GM21786 (cell line): ENCODE measurements around the gene COMMD3.
A peak's percentile ranks its signal among the peaks of the same experiment; 100 is the strongest.
"Not testable (repeated sequence)": the region's sequence is repeated elsewhere in the genome, so short reads cannot be mapped to it uniquely, and the experiment has no call there.

Experiments
- ATAC-seq: cut with Tn5 transposase; IDR thresholded peaks from one replicate; pipeline ENCODE4 v1.9.1; 2021; ENCODE audit not compliant: unreplicated experiment

COMMD3 gene

DNA sequence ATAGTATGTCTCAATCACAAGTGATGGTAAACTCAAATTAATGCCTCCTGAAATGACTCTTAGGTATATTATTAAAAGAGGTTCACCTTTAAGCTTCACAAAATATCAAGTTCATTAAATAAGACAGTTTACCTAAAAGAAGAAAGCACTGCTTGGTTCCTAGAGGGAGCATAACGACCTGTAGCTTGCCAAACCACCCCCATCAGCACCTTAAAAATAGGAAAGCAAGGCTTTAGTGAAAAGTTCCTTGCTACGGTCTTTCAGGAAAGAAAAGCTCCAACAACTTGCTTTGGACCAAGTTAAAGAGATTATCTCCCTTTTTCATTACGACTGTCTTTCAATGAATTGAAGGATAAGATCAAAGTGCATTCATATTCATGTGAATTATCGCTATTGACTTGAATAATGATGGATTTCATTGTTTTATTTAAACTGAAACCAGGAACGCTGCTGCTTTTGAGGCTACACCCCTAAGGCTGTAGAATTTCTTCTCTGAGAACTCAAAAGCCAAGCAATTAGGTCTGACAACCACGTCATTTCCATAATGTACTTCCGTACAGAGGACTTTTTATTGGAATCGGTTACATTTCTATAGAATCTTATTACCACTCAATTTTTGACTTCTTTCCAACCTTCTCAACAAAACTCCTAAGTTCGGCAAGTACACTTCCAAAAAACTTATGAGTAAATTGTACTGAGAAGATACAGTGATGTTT is 22.2 kb downstream of the COMMD3 start:
- no peak for ATAC-seq

DNA sequence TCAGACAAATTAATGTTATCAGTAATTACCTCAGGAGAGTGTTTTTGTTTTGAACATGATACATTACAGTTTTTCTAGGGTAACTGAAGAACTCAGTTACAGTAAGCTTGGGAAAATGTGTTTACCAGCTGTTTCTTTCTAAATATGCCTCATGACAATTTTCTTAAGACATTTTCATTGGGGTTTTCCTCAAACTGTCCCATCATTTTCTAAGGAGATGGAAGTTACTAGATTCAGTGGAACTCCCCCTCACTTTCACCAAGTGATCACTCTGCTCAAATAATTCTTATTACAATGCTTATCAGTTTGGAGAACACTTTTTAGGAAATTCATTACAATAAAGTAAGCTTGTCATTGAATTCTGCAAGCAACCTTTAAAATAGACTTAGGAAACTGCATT is 22.7 kb downstream of the COMMD3 start:
- no peak for ATAC-seq

DNA sequence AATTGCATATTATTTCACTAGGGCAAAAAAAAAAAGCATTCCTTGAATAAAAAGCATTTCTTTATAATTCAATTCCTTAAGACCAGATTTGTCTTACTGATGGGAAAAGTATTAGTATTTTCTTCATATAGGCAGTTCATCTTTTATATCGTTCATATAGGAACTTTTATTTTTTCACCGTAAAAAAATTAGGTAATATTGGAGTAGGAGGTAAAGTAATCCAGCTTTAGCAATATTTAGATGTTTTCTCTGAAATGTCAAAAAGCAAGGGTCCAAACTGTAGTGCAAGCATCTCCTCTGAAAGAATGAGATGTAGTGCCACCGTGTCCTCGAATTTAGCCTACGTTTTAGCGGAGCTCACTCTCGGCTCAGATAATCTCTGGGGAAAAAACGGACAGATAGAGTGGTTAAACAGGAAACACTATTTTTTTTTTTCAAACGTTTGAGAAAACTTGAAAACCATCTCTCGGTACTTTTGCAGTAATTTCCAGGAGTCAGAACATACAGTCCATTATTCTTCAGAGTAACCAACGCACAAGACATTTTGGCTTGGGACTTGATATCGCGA is 23.7 kb downstream of the COMMD3 start:
- ATAC-seq = no peak

DNA sequence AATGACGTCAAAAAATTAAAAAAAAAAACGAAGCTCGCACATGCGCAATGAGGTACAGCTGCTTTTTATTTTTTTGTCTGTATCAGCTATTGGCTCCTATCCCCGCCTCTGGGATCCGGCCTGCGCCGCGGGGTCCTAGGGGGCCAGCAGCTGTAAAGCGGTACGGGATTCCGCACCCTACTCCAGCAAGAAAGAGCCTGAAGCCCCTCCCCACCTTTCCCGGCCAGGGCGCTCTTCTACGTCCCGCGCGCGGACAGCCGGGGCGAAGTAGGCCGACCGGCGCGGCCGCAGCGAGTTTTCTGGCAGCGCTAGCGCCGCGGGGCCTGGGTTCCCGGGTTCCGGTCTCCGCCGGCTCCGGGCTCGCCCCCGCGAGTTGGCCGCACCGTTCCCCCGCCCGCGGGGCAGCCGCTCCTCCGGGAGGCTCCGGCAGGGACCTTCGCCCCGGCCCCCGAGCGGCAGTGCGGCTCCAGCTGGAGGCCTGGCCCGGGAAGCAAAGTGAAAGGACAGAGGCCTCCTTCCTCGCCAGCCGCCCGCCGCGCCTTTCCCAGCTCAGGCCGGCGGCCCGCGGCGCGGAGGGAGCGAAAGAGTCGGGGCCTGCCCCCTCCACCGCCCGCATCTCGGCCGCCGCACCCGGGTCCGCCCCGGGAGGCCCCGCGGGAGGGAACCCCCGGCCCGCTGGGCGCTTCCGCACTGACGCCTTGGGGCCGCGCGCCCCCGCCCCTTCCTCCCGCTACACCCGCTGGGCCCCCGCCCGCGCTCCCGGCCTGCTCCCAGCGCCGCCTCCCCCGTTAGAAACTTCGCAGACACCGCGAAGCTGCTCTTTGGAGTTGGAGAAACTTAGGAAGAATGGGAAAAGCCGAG is 24.4 kb downstream of the COMMD3 start:
- ATAC-seq = peak; percentile 38

DNA sequence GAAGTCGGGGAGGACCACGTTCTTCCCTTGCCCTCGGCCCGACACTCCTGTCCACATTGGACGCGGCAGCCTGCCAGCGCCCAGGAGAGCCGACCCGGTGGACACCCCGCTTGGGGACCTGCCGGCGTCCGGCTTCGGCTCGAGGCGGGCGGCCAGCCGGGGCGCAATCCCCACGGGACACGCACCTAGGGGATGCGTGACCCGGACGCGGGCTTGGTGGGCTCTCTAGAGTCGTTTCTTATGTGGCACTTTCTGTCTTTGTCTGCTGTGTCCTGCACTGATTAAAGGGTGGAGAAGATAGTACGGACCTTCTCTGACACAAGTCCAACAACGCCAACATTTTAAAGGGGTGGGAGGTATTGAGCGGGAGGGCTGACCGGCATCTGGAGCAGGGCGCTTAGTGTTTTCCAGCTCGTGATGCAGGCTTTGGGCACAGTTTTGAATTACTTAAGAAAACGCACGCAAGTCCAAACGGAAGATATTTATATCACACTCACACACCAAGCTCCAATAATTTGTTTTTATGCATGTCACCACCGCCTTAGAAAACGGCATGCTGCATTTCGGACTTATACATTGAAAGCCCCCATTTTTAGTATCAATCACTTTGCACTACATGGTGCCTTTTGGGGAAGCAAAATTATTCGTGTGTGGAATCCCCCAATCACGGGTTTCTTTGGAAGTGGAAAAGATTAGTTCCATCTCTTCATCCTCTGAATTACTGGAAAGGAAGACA is 25.2 kb downstream of the COMMD3 start:
- peak; percentile 12 for ATAC-seq

GRCh38 chr10:22341926-22342196 is 25.7 kb downstream of the COMMD3 start:
- no peak for ATAC-seq

DNA sequence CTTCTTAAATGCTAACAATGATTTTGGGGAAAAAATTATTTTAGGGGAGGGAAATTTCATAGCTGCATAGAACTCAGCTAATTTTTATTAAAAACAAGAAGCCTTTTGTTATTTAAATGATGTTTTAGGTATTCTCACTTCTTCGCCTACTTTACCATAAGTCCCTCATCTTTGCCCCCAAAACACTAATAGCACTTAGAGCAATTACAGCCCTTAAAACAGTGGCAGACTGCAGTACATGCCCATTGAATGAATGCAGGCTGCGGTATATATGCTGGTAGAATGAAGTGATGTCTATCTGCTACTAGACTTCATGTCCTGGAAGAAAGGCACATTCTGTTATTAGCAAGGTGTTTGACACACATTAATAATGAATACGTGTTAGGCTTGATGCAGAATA is 26.2 kb downstream of the COMMD3 start:
- ATAC-seq = no peak

DNA sequence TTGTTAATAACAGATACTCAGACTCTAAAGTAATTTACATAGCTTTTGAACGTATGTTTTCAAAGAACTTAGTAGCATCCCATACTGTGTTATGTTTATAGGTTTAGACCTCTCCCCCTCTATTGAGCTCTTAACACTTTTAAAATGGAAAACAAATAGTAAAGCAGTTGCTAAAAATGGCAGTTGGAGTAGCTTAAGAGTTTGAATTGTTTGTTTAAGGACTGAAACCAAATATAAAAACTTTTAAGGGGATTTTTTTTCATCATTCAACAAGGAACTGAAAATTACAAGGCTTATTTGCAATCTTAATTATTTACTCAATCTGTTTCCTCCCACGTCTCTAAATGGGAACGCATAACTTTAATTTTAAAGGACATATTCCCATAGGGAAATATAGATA is 27.5 kb downstream of the COMMD3 start:
- no peak for ATAC-seq

- no peak for ATAC-seq
Measured at GRCh38 chr10:22344249-22344648, 28.1 kb downstream of the COMMD3 start.

- ATAC-seq = no peak
Measured at GRCh38 chr10:22344781-22345300, 28.7 kb downstream of the COMMD3 start.

DNA sequence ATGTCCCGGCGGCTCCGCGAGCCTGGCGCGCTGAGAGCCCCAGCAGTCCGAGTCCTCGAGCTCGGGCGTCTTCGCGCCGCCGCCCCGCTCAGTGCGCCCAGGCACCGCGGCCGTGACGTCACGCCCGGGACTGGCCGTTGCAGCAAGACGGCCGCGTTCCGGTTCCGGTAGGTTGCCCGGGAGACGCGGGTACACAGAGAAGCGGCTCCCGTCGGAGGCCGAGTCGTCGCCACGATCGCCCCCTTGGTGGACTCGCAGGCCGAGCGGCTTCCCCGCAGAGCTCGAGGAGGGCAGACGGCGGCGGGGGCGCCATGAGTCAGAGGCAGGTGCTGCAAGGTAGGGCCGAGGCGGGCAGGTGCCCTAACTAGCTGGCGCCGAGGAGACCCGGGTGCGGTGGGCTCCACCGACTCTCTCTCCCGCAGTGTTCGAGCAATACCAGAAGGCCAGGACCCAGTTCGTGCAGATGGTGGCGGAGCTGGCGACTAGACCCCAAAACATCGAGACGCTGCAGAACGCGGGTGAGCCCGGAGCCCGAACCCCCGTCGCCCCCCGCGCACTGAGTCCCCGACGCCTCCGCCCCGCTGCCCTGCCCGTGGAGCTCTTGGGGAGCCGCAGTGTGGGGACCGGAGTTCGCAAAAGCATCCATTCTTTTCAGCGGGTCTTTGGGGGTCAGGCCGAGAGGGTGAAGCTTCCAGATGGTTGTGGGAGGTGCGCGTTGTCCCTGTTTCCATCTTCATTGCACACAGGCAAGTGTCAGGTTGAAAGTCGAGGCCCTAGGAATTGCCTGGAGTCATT is 29.3 kb downstream of the COMMD3 start, which contains the start of gene SPAG6:
SPAG6 (plus strand) TSS at position 196 of the 795 bp plus-strand sequence; CDS start at position 312, 116 bp downstream.
- ATAC-seq = no peak

DNA sequence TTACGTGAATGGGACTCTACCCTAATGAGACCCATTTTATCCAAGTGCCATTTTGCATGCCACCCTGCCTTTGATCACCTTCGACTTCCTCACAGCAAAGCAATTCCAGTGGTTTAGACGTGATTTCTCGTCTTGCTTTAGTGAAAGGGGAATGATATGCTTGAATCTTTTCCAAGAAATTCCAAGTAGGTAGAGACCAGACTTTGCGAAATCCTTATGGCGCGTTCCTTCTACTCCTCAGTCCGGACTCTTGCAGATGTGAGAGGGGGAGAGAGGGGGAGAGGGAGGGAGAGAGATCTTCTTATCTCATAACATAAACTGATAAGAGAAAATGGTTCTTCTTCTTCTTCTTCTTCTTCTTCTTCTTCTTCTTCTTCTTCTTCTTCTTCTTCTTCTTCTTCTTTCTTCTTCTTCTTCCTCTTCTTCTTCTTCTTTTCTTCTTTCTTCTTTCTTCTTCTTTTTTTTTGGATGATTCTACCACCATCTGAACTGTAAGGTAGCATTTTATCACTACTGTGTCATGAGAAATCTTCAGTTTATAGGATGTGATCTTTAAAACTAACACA is 30.0 kb downstream of the COMMD3 start:
- no peak for ATAC-seq

DNA sequence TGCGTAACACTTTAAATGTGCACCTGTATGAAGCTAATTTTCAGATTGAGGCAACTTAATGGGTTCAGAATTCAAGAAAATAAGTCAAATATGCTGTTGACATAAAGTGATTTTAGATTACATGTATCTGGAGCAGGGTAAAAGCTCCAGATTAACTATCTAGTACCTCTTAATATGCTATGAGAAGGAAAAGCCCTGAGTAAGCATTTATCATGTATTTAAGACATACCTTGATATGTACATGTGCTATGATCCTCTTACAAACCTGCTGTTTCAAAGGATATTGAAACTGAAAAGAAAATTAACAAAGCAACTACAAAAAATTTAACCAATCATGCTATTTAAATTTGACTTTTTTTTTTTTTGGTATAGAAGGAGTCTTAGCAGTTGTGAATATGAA is 33.6 kb downstream of the COMMD3 start:
- ATAC-seq = no peak

DNA sequence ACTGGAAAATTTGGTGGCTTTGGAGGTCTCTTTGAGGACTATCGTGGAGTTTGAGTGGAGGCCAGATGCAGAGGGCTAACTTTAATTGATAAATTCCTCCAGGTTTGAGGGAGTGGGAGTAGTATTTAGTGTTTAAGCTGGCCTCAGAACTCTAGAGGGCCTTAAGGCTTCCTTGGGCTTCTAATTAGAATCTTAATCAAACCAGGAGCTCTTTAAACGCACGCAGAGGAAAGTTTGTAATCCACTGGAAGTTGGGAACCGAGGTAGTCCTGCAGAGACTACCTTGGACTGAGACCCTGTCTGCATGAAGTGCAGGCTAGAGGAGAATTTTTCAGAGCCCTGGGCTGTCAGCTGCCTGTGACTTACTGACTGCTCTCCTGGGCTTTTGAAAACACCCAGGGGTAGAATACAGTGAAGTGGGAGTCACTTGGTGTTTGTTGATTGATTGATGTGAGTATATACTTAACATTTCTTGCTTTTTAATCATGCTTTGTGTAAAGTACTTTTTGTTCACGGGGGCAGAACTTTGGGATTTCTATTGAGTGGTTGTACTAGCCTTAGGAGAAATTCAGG is 35.0 kb downstream of the COMMD3 start:
- ATAC-seq = no peak

GRCh38 chr10:22356324-22356873 is 40.2 kb downstream of the COMMD3 start:
- no peak for ATAC-seq

DNA sequence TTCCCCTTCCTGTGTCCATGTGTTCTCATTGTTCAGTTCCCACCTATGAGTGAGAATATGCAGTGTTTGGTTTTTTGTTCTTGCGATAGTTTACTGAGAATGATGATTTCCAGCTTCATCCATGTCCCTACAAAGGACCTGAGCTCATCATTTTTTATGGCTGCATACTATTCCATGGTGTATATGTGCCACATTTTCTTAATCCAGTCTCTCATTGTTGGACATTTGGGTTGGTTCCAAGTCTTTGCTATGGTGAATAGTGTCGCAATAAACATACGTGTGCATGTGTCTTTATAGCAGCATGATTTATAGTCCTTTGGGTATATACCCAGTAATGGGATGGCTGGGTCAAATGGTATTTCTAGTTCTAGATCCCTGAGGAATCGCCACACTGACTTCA is 41.6 kb downstream of the COMMD3 start:
- ATAC-seq = not testable (repeated sequence)

GRCh38 chr10:22363305-22363704 is 47.1 kb downstream of the COMMD3 start:
- ATAC-seq = no peak

- ATAC-seq = no peak
Measured at GRCh38 chr10:22364407-22365140, 48.4 kb downstream of the COMMD3 start.

GRCh38 chr10:22365233-22365632 is 49.0 kb downstream of the COMMD3 start:
- ATAC-seq = peak; percentile 52
